Hepatocyte (in vitro differentiated cells): ENCODE results near the gene TSPEAR.

Experiments used
- EZH2 ChIP-seq: fragments of 200-600 bp; sonication (generic); IDR thresholded peaks from 2 replicates; pipeline ENCODE4 v1.6.1; 2016; ENCODE audit warnings: antibody characterized with exemption, mild to moderate bottlenecking, borderline replicate concordance
- TF ChIP-seq, protein P1 (sequence below): fragments of 200-600 bp; sonication (generic); IDR thresholded peaks from 2 replicates; pipeline ENCODE4 v1.5.1; 2016; ENCODE audit warnings: antibody characterized with exemption, mild to moderate bottlenecking; ENCODE audit not compliant: poor library complexity

DNA sequence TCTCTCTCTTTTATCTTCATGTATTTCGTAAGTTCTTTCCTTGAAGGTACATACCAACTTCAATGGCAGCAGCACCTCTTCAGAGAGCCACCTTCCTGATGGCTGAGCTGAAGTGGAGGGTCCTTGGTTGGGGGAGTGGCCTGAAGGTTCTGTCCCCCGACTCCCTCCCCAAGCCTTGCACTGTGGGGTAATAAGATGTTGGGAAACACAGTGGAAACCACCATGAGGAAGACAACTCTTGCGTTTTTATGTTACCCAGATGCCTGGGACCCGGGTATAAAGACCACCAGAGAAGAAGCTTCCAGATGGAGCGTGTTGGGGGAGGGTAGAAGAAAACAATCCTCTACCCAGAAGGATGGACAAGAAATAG is 52.8 kb downstream of the TSPEAR start:
- no peak for TF ChIP-seq EZH2
- TF ChIP-seq, protein P1, sequence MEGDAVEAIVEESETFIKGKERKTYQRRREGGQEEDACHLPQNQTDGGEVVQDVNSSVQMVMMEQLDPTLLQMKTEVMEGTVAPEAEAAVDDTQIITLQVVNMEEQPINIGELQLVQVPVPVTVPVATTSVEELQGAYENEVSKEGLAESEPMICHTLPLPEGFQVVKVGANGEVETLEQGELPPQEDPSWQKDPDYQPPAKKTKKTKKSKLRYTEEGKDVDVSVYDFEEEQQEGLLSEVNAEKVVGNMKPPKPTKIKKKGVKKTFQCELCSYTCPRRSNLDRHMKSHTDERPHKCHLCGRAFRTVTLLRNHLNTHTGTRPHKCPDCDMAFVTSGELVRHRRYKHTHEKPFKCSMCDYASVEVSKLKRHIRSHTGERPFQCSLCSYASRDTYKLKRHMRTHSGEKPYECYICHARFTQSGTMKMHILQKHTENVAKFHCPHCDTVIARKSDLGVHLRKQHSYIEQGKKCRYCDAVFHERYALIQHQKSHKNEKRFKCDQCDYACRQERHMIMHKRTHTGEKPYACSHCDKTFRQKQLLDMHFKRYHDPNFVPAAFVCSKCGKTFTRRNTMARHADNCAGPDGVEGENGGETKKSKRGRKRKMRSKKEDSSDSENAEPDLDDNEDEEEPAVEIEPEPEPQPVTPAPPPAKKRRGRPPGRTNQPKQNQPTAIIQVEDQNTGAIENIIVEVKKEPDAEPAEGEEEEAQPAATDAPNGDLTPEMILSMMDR, result no peak
